MM.1S (cell line): ENCODE data around the gene RPH3AL.

Experiments used
- DNase-seq: peaks from one replicate; pipeline ENCODE4 v3.0.0-alpha.2; 2015
- H2AFZ ChIP-seq: fragments of 300-600 bp; sonication (generic); 2 replicates; pipeline ENCODE4 v1.6.0; 2016; ENCODE audit warnings: antibody characterized with exemption, low read length
- H3F3A ChIP-seq: fragments of 300-600 bp; sonication (generic); 2 replicates; pipeline ENCODE4 v1.6.1; 2016; ENCODE audit warnings: mild to moderate bottlenecking, antibody characterized with exemption, low read length, moderate library complexity, mixed read lengths; ENCODE audit not compliant: insufficient read depth
- H3K27ac ChIP-seq: fragments of 300-600 bp; sonication (generic); 2 replicates; pipeline ENCODE4 v1.5.1; 2016; ENCODE audit warnings: mild to moderate bottlenecking, low read length
- H3K27me3 ChIP-seq: fragments of 300-600 bp; sonication (generic); replicated peaks from 2 replicates; pipeline ENCODE4 v1.6.0; 2016; ENCODE audit warnings: low read length; ENCODE audit not compliant: insufficient read depth
- H3K36me3 ChIP-seq: fragments of 300-600 bp; sonication (generic); replicated peaks from 2 replicates; pipeline ENCODE4 v1.6.1; 2016; ENCODE audit warnings: mild to moderate bottlenecking, low read length, mixed read lengths; ENCODE audit not compliant: insufficient read depth
- H3K4me1 ChIP-seq: fragments of 300-600 bp; sonication (generic); 2 replicates; pipeline ENCODE4 v1.6.1; 2016; ENCODE audit warnings: low read length, mixed read lengths
- H3K4me2 ChIP-seq: fragments of 300-600 bp; sonication (generic); 2 replicates; pipeline ENCODE4 v1.6.0; 2016; ENCODE audit warnings: low read depth, low read length
- H3K4me3 ChIP-seq: fragments of 300-600 bp; sonication (generic); 2 replicates; pipeline ENCODE4 v1.5.1; 2016; ENCODE audit warnings: low read length, mixed read lengths
- H3K79me2 ChIP-seq: fragments of 300-600 bp; sonication (generic); 2 replicates; pipeline ENCODE4 v1.6.1; 2016; ENCODE audit warnings: mixed run types, low read length, mixed read lengths
- H3K9ac ChIP-seq: fragments of 300-600 bp; sonication (generic); 2 replicates; pipeline ENCODE4 v1.6.1; 2016; ENCODE audit warnings: low read length, mixed read lengths
- H3K9me2 ChIP-seq: fragments of 300-600 bp; sonication (generic); replicated peaks from 2 replicates; pipeline ENCODE4 v1.6.1; 2016; ENCODE audit warnings: mild to moderate bottlenecking, low read length, mixed read lengths; ENCODE audit not compliant: insufficient read depth
- H3K9me3 ChIP-seq: fragments of 300-600 bp; sonication (generic); replicated peaks from 2 replicates; pipeline ENCODE4 v1.6.1; 2016; ENCODE audit warnings: mild to moderate bottlenecking, low read length, mixed read lengths; ENCODE audit not compliant: insufficient read depth
- H4K20me1 ChIP-seq: fragments of 300-600 bp; sonication (generic); 2 replicates; pipeline ENCODE4 v1.6.1; 2016; ENCODE audit warnings: mild to moderate bottlenecking, low read length, moderate library complexity, mixed read lengths; ENCODE audit not compliant: insufficient read depth
- EZH2 ChIP-seq: fragments of 300-600 bp; sonication (generic); optimal IDR thresholded peaks from 2 replicates; pipeline ENCODE3; 2017; ENCODE audit warnings: low read depth, mild to moderate bottlenecking, antibody characterized with exemption, low read length, mixed read lengths
- EZH2phosphoT487 ChIP-seq: fragments of 300-600 bp; sonication (generic); IDR thresholded peaks from 2 replicates; pipeline ENCODE4 v1.6.1; 2018; ENCODE audit warnings: antibody characterized with exemption, low read length
- TF ChIP-seq, protein P1 (sequence below): fragments of 300-600 bp; sonication (generic); IDR thresholded peaks from 2 replicates; pipeline ENCODE4 v1.5.1; 2016; ENCODE audit warnings: antibody characterized with exemption, low read length, mixed read lengths

RPH3AL gene

DNA sequence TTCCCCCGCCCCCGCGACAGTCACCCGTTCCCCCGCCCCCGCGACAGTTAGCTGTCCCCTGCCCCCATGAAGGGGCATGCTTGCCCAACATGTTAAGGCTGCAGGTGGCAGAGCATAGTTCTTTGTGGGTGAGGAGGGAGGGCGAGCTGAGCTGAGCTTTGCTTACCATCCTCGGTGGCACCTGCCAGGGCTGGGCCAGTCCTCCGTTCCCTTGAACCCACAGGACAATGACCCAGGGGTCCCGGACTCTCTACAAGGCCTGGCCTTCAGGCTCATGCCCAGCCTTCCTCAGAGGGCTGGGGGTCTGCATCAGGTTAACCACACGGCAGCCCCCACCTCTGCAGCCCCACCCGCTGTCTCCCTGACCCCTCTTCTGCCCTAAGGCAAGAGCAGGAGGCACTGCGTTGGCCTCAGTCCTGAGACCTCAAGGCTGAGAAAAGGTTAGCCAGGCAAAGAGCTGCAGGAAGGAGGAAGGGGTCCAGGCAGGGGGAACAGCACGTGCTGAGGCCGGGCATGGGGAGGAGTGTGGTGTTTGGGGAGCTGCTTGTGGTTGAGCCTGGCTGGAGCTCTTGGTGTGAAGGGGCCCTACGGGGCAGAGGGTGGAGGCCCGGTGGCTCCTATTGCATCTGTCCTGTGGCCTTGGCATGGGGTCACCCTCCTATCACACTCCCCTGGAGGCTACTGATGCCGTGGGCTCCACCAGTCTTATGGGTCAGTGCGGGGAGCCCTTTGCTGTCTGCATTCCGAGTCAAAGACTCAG lies 159.8 kb downstream of the RPH3AL start:
- Histone ChIP-seq H3K9me2 (no peaks in the 10 kb centered on the region), H3K27me3 (peaks cover 66% of the 10 kb centered on the region), H3K4me1 (no peaks in the 10 kb centered on the region), H3K79me2 (no peaks in the 10 kb centered on the region), H3K9me3 (no peaks in the 10 kb centered on the region), H3K27ac (no peak overlapping the region), H3K4me3 (no peak overlapping the region), H2AFZ (no peak overlapping the region), H3F3A (no peaks in the 10 kb centered on the region), H4K20me1 (no peaks in the 10 kb centered on the region), H3K9ac (no peak overlapping the region), H3K36me3 (no peaks in the 10 kb centered on the region), H3K4me2 (no peak overlapping the region)
- no peak for DNase-seq
- TF ChIP-seq, protein P1, sequence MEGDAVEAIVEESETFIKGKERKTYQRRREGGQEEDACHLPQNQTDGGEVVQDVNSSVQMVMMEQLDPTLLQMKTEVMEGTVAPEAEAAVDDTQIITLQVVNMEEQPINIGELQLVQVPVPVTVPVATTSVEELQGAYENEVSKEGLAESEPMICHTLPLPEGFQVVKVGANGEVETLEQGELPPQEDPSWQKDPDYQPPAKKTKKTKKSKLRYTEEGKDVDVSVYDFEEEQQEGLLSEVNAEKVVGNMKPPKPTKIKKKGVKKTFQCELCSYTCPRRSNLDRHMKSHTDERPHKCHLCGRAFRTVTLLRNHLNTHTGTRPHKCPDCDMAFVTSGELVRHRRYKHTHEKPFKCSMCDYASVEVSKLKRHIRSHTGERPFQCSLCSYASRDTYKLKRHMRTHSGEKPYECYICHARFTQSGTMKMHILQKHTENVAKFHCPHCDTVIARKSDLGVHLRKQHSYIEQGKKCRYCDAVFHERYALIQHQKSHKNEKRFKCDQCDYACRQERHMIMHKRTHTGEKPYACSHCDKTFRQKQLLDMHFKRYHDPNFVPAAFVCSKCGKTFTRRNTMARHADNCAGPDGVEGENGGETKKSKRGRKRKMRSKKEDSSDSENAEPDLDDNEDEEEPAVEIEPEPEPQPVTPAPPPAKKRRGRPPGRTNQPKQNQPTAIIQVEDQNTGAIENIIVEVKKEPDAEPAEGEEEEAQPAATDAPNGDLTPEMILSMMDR = no peak
- TF ChIP-seq EZH2phosphoT487 (no peak), EZH2 (no peak)

DNA sequence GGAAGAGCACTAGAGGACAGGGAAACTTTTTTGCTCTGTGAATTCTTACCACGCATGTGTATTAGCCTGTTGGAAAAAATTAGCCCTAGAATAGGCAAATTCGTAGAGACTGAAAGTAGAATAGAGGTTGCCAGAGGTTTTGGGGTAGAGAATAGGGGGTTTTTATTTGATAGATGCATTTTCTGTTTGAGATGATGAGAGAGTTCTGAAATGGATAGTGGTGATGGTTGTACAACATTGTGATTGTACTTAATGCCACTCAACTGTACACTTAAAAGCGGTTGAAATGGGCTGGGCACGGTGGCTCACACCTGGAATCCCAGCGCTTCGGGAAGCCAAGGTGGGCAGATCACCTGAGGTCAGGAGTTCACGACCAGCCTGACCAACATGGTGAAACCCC lies 163.2 kb downstream of the RPH3AL start:
- Histone ChIP-seq H3F3A (no peaks in the 10 kb centered on the region), H3K36me3 (no peaks in the 10 kb centered on the region), H3K79me2 (no peaks in the 10 kb centered on the region), H3K4me1 (no peaks in the 10 kb centered on the region), H3K4me3 (no peak overlapping the region), H4K20me1 (no peaks in the 10 kb centered on the region), H2AFZ (no peak overlapping the region), H3K4me2 (no peak overlapping the region), H3K27ac (no peak overlapping the region), H3K9me3 (no peaks in the 10 kb centered on the region), H3K9me2 (no peaks in the 10 kb centered on the region), H3K27me3 (peaks cover 62% of the 10 kb centered on the region), H3K9ac (no peak overlapping the region)
- no peak for TF ChIP-seq EZH2
- TF ChIP-seq, protein P1 = no peak
- no peak for TF ChIP-seq EZH2phosphoT487
- DNase-seq = no peak

DNA sequence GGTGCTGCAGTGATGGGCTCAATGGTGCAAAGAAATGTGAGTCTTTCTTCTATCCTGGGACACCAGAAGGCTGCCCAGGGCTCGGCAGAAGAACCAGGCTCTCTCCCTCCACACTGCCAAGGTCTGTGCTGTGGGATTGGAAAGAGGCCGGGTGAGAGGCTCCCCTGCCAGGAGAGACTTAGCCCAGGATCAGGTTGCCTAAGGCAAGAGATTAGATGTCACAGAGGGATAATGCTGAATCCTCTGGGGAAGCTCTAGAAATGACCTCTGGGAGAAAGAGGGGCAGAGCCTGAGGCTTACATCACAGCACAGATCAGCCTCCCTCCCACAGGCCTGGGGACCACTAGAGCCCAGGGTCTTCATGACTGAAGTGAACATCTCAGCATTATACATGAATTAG lies 165.5 kb downstream of the RPH3AL start:
- Histone ChIP-seq H3K36me3 (no peaks in the 10 kb centered on the region), H3K9me2 (no peaks in the 10 kb centered on the region), H3K4me2 (no peak overlapping the region), H2AFZ (no peak overlapping the region), H3K9ac (no peak overlapping the region), H3F3A (no peaks in the 10 kb centered on the region), H3K27ac (no peak overlapping the region), H3K4me1 (no peaks in the 10 kb centered on the region), H3K27me3 (peaks cover 65% of the 10 kb centered on the region), H3K4me3 (no peak overlapping the region), H4K20me1 (no peaks in the 10 kb centered on the region), H3K9me3 (no peaks in the 10 kb centered on the region), H3K79me2 (no peaks in the 10 kb centered on the region)
- no peak for DNase-seq
- no peak for TF ChIP-seq EZH2
- TF ChIP-seq, protein P1 = no peak
- no peak for TF ChIP-seq EZH2phosphoT487
